ENCODE measurements around the gene GSKIP.
"Not testable (repeated sequence)": the region's sequence is repeated elsewhere in the genome, so short reads cannot be mapped to it uniquely, and the experiment has no call there.

The GSKIP gene, protein sequence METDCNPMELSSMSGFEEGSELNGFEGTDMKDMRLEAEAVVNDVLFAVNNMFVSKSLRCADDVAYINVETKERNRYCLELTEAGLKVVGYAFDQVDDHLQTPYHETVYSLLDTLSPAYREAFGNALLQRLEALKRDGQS

GRCh38 chr14:96362965-96363750 lies at the start of gene GSKIP, which contains the start of gene ATG2B:
GSKIP (plus strand) TSS chr14:96363526; CDS start chr14:96382248, 18,722 bp downstream.
ATG2B (minus strand) TSS chr14:96363341; CDS start chr14:96362976, 365 bp downstream.
- peak; percentile 97 for DNase-seq (ENCODE audit: low read depth)

- no peak for DNase-seq (ENCODE audit: low read depth)
Observed at GRCh38 chr14:96316087-96316486, 47.2 kb upstream of the GSKIP start.

DNA sequence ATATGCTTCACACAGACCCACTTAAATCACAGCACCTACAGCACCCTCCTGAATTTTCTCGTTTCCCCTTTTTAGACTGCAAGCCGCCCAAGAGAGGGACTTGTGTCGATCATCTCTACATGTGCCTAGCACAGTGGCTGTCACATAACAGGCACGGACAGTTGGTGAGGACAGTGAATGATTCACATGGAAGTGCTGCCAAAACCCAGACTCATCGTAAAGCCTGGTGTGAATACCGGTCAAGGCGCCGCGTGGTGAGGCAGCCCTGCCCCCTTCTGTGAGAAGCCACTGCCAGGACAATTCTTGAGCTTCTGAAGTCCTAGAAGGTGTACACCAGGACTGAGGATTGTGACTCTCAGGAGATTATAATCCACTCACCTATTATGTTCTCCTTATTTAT lies 44.5 kb upstream of the GSKIP start:
- DNase-seq (ENCODE audit: low read depth): no peak

- no peak for DNase-seq (ENCODE audit: low read depth)
Observed at GRCh38 chr14:96320605-96321004, 42.7 kb upstream of the GSKIP start.

DNA sequence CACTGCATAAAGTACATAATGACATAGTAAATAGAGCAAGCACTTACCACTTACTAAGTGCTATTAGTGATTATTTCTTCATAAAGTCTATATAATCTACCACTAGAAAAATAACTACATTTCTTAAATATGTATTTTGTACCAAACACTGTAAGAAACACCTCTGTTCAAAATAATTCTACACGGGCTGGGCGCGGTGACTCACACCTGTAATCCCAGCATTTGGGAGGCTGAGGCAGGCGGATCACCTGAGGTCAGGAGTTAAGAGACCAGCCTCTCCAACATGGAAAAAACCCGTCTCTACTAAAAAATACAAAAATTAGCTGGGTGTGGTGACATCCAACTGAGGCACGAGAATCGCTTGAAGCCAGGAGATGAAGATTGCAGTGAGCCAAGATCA lies 39.1 kb upstream of the GSKIP start:
- no peak for DNase-seq (ENCODE audit: low read depth)

- DNase-seq (ENCODE audit: low read depth): no peak
Observed at GRCh38 chr14:96338551-96338950, 24.8 kb upstream of the GSKIP start.

GRCh38 chr14:96341323-96341722 lies 22.0 kb upstream of the GSKIP start:
- no peak for DNase-seq (ENCODE audit: low read depth)

DNA sequence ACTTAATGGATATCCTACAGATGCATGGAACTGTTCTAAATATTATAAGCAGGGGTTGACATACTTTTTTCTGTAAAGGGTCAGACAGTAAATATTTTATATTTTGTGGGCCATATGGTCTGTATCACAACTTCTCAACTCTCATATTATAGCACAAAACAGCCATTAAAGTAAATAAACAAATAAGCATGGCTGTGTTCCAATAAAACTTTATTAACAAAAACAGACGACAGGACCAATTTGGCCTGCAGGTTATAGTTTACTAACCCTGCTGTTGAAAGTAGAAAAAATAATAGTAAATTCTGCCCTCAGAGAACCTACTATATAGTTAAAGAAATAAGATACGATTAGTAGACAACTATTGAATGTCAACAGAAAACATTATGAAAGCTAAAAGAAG lies 17.7 kb upstream of the GSKIP start:
- no peak for DNase-seq (ENCODE audit: low read depth)

DNA sequence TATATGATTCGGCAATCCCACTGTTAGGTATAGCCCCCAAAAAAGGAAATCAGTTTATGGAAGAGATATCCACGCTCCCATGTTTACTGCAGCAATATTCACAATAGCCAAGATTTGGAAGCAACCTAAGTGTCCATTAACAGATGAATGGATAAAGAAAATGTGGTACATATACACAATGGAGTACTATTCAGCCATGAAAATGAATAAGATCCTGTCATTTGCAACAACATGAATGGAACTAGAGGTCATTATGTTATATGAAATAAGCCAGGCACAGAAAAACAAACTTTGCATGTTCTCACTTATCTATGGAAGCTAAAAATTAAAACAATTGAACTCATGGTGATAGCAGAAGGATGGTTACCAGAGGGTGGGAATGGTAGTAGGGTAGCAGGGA lies 15.4 kb upstream of the GSKIP start:
- not testable (repeated sequence) for DNase-seq (ENCODE audit: low read depth)

GRCh38 chr14:96349286-96350075 lies 13.8 kb upstream of the GSKIP start:
- no peak for DNase-seq (ENCODE audit: low read depth)

GRCh38 chr14:96351986-96352385 lies 11.3 kb upstream of the GSKIP start:
- no peak for DNase-seq (ENCODE audit: low read depth)

GRCh38 chr14:96352708-96353107 lies 10.6 kb upstream of the GSKIP start:
- DNase-seq (ENCODE audit: low read depth): no peak

GRCh38 chr14:96354246-96354645 lies 9.1 kb upstream of the GSKIP start:
- no peak for DNase-seq (ENCODE audit: low read depth)

DNA sequence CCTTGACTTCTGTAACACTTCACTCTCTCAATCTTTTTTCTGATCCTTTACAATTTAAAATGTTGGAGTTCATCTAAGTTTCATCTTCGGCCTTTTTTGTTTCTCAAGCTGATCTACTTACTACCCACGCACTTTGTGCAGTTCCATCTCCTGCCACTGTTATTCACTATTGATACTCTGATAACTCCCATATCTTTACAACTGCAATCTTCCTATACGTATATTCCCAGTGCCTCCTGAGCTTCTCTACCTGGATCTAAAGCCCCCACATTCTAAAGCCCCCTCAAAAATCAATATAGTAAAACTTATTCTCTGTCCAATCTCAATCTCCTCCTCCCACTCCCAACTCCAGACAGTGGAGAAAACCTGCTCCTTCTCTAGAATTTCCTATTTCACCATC lies 6.1 kb upstream of the GSKIP start:
- DNase-seq (ENCODE audit: low read depth): no peak

- DNase-seq (ENCODE audit: low read depth): no peak
Observed at GRCh38 chr14:96359959-96360358, 3.4 kb upstream of the GSKIP start.

GRCh38 chr14:96362071-96362964 lies 1.0 kb upstream of the GSKIP start:
- peak; percentile 24 for DNase-seq (ENCODE audit: low read depth)

GRCh38 chr14:96363751-96364336 lies 518 bp downstream of the GSKIP start:
- peak; percentile 21 for DNase-seq (ENCODE audit: low read depth)

DNA sequence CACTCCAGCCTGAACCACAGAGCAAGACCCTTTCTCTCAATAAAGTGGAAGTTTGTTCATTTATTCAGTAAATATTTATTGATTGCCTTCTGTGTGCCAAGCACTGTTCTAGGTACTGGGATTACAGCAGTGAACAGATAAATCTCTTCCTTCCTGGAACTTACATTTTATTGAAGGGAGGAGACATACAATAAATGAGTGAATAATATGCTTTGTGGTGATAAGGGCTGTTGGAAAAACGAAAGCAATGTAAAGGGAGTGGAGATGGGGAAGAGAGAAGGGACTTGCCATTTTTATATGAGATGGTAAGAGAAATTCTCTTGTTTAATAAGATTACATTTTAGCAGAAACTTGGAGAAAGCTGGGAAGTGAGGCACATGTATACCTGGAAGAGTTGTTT lies 1.6 kb downstream of the GSKIP start:
- no peak for DNase-seq (ENCODE audit: low read depth)

GRCh38 chr14:96368534-96368933 lies 5.2 kb downstream of the GSKIP start:
- DNase-seq (ENCODE audit: low read depth): no peak

- DNase-seq (ENCODE audit: low read depth): no peak
Observed at GRCh38 chr14:96370528-96370927, 7.2 kb downstream of the GSKIP start.

GRCh38 chr14:96373538-96373937 lies 10.2 kb downstream of the GSKIP start:
- DNase-seq (ENCODE audit: low read depth): no peak

DNA sequence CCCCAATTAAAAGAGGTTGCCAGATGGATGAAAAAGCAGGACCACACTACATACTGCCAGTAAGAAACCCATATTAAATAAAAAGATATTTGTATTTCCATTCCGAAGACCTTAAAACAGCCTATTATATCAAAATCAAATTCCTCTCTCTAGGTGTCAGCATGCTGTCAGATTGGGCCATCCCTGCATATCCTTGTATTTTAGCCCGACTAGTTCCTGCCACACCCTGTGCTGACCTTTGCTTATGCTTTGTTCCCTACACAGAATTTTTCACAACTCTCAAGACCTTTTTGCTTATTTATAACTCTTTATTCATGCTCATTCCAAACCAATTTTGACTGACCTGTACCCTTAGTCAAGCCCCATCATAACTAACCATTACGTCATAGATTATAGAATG lies 12.8 kb downstream of the GSKIP start:
- DNase-seq (ENCODE audit: low read depth): no peak

Measured in activated gamma-delta T cell treated with anti-CD3 and anti-CD28 coated beads, Interleukin-2, amount 50 U/mL, for 16 hours (primary cell).